Measurements from ENCODE around the gene RNF4. TPM values are rescaled to one million over a fixed set of nuclear protein-coding genes. Genes with fewer than 3 reads are reported as not detected.

RNF4 gene
- total and polyA plus RNA-seq, 2 experiments from 2014 or later = 56.8 to 58.7 TPM

- Histone ChIP-seq H3K27me3 (no peaks in the 10 kb centered on the region), H3K27ac (no peak overlapping the region), H3K9me3 (ENCODE audit: low read depth) (no peaks in the 10 kb centered on the region), H3K4me1 (ENCODE audit: low read depth) (no peaks in the 10 kb centered on the region), H3K36me3 (peaks cover 46% of the 10 kb centered on the region), H3K4me3 (no peak overlapping the region)
- no peak for TF ChIP-seq CTCF (IDR thresholded peaks at IDR 0.05; ENCODE audit: low read depth, low read length)
- DNase-seq (ENCODE audit: low read depth in 1 of 2, low spot score in 1 of 2) = no peak
These were observed 31.6 kb downstream of the RNF4 start for GRCh38 chr4:2500547-2500946.

GRCh38 chr4:2501034-2501594 lies 32.2 kb downstream of the RNF4 start:
- Histone ChIP-seq H3K4me1 (ENCODE audit: low read depth) (no peaks in the 10 kb centered on the region), H3K4me3 (no peak overlapping the region), H3K27ac (no peak overlapping the region), H3K36me3 (peaks cover 44% of the 10 kb centered on the region), H3K27me3 (no peaks in the 10 kb centered on the region), H3K9me3 (ENCODE audit: low read depth) (no peaks in the 10 kb centered on the region)
- no peak for DNase-seq (ENCODE audit: low read depth in 1 of 2, low spot score in 1 of 2)
- no peak for TF ChIP-seq CTCF (IDR thresholded peaks at IDR 0.05; ENCODE audit: low read depth, low read length)

GRCh38 chr4:2503809-2504208 lies 34.9 kb downstream of the RNF4 start:
- no peak overlapping the region for H3K27ac ChIP-seq

GRCh38 chr4:2507259-2507658 lies 38.4 kb downstream of the RNF4 start:
- no peak for TF ChIP-seq CTCF (IDR thresholded peaks at IDR 0.05; ENCODE audit: low read depth, low read length)
- H3K4me3 ChIP-seq = no peak overlapping the region
- H3K4me1 ChIP-seq (ENCODE audit: low read depth) = no peaks in the 10 kb centered on the region
- peak overlapping the region; percentile 39 for H3K27ac ChIP-seq
- DNase-seq (ENCODE audit: low read depth in 1 of 2, low spot score in 1 of 2) = no peak
- no peaks in the 10 kb centered on the region for H3K9me3 ChIP-seq (ENCODE audit: low read depth)
- peaks cover 13% of the 10 kb centered on the region for H3K36me3 ChIP-seq
- no peaks in the 10 kb centered on the region for H3K27me3 ChIP-seq

More at GRCh38 chr4:2503809-2504208, 34.9 kb downstream of the RNF4 start:
- no peak for TF ChIP-seq CTCF (IDR thresholded peaks at IDR 0.05; ENCODE audit: low read depth, low read length)
- no peak overlapping the region for H3K4me3 ChIP-seq
- no peaks in the 10 kb centered on the region for H3K9me3 ChIP-seq (ENCODE audit: low read depth)
- no peak for DNase-seq (ENCODE audit: low read depth in 1 of 2, low spot score in 1 of 2)
- peaks cover 31% of the 10 kb centered on the region for H3K36me3 ChIP-seq
- no peaks in the 10 kb centered on the region for H3K27me3 ChIP-seq
- no peaks in the 10 kb centered on the region for H3K4me1 ChIP-seq (ENCODE audit: low read depth)

- no peaks in the 10 kb centered on the region for H3K27me3 ChIP-seq
- H3K27ac ChIP-seq = no peak overlapping the region
- no peaks in the 10 kb centered on the region for H3K4me1 ChIP-seq (ENCODE audit: low read depth)
- TF ChIP-seq CTCF (IDR thresholded peaks at IDR 0.05; ENCODE audit: low read depth, low read length) = no peak
- H3K9me3 ChIP-seq (ENCODE audit: low read depth) = no peaks in the 10 kb centered on the region
- no peak for DNase-seq (ENCODE audit: low read depth in 1 of 2, low spot score in 1 of 2)
- peaks cover 17% of the 10 kb centered on the region for H3K36me3 ChIP-seq
- no peak overlapping the region for H3K4me3 ChIP-seq
These were observed 38.9 kb downstream of the RNF4 start for GRCh38 chr4:2507855-2508254.
